ENCODE measurements around the gene PLB1.

The PLB1 gene

GRCh38 chr2:28630341-28630740, 134.5 kb downstream of the PLB1 start:
- no peak for DNase-seq

- DNase-seq: no peak
These were observed 135.8 kb downstream of the PLB1 start for GRCh38 chr2:28631514-28632206.

- no peak for DNase-seq
These were observed 136.9 kb downstream of the PLB1 start for GRCh38 chr2:28632791-28633190.

GRCh38 chr2:28633204-28633603, 137.3 kb downstream of the PLB1 start:
- DNase-seq: no peak

GRCh38 chr2:28633746-28634145, 137.9 kb downstream of the PLB1 start:
- peak; percentile 68 for DNase-seq

GRCh38 chr2:28635191-28635611, 139.3 kb downstream of the PLB1 start:
- DNase-seq: no peak

GRCh38 chr2:28636491-28636890, 140.6 kb downstream of the PLB1 start:
- DNase-seq: no peak

- DNase-seq: no peak
These were observed 141.5 kb downstream of the PLB1 start for GRCh38 chr2:28637066-28638047.

GRCh38 chr2:28638102-28638501, 142.2 kb downstream of the PLB1 start:
- no peak for DNase-seq

GRCh38 chr2:28639092-28639691, 143.3 kb downstream of the PLB1 start:
- DNase-seq: no peak

- no peak for DNase-seq
These were observed 144.0 kb downstream of the PLB1 start for GRCh38 chr2:28639836-28640235.

- no peak for DNase-seq
These were observed 144.5 kb downstream of the PLB1 start for GRCh38 chr2:28640260-28640907.

GRCh38 chr2:28640908-28641300, 145.0 kb downstream of the PLB1 start:
- DNase-seq: no peak

- DNase-seq: no peak
These were observed 146.9 kb downstream of the PLB1 start for GRCh38 chr2:28642796-28643195.

- no peak for DNase-seq
These were observed 147.5 kb downstream of the PLB1 start for GRCh38 chr2:28643327-28643726.

GRCh38 chr2:28643911-28644334, 148.1 kb downstream of the PLB1 start:
- DNase-seq: peak; percentile 92

- no peak for DNase-seq
These were observed 148.9 kb downstream of the PLB1 start for GRCh38 chr2:28644760-28645159.

- no peak for DNase-seq
These were observed 149.7 kb downstream of the PLB1 start for GRCh38 chr2:28645553-28645952.

- no peak for DNase-seq
These were observed 151.8 kb downstream of the PLB1 start for GRCh38 chr2:28647682-28648081.

GRCh38 chr2:28648147-28648546, 152.3 kb downstream of the PLB1 start:
- DNase-seq: no peak

GRCh38 chr2:28648671-28649395, 153.0 kb downstream of the PLB1 start:
- no peak for DNase-seq

Data from HCEC 1CT (cell line).